Measurements from ENCODE around the gene AEN. TPM values are rescaled to one million over a fixed set of nuclear protein-coding genes. Genes with fewer than 3 reads are reported as not detected.
A peak's percentile ranks its signal among the peaks of the same experiment; 100 is the strongest.

The AEN gene
- total RNA-seq, 4 donors from 2014 or later: 16.1 to 19.2 (median 17.3) TPM

GRCh38 chr15:88655800-88656488 is 34.8 kb downstream of the AEN start:
- DNase-seq (no peak), ATAC-seq (no peak)
- in situ Hi-C loops (cut with MboI; ENCODE audit: low sequenced_read_pairs in 4 of 4): loop anchor here in 2 of 4 donors (25.0 kb wide), 1 partner anchor 181 kb away; no protein-coding TSS in a partner anchor
- H3K9me3 ChIP-seq: no peaks in the 10 kb centered on the region
- no peak overlapping the region for H3K27ac ChIP-seq
- H3K36me3 ChIP-seq: no peaks in the 10 kb centered on the region
- TF ChIP-seq CTCF (IDR thresholded peaks at IDR 0.05 in 4 of 5, conservative IDR thresholded peaks at IDR 0.05 in 1 of 5) (no peak), POLR2A (IDR thresholded peaks at IDR 0.05) (no peak)
- peaks cover 0 to 2% of the 10 kb centered on the region in 2 donors for H3K4me1 ChIP-seq
- no peak overlapping the region for H3K4me3 ChIP-seq
- no peaks in the 10 kb centered on the region for H3K27me3 ChIP-seq
- intact Hi-C loops (cut with DNase I; ENCODE audit: low total_unique reads): no loop called here

- H3K9me3 ChIP-seq: no peaks in the 10 kb centered on the region
- H3K27ac ChIP-seq: no peak overlapping the region
- no peaks in the 10 kb centered on the region for H3K27me3 ChIP-seq
- in situ Hi-C loops (cut with MboI; ENCODE audit: low sequenced_read_pairs in 4 of 4): loop anchor here in 2 of 4 donors (25.0 kb wide), 1 partner anchor 181 kb away; no protein-coding TSS in a partner anchor
- ATAC-seq (no peak), DNase-seq (no peak)
- TF ChIP-seq POLR2A (IDR thresholded peaks at IDR 0.05): no peak
- no peak for TF ChIP-seq CTCF (IDR thresholded peaks at IDR 0.05 in 4 of 5, conservative IDR thresholded peaks at IDR 0.05 in 1 of 5)
- no peaks in the 10 kb centered on the region for H3K36me3 ChIP-seq
- H3K4me1 ChIP-seq: peaks cover 0 to 2% of the 10 kb centered on the region in 2 donors
- intact Hi-C loops (cut with DNase I; ENCODE audit: low total_unique reads): loop anchor here (1.0 kb wide), 1 partner anchor 178 kb away; no protein-coding TSS in a partner anchor
- H3K4me3 ChIP-seq: no peak overlapping the region
Observed at GRCh38 chr15:88656760-88657221, 35.7 kb downstream of the AEN start.

- no peaks in the 10 kb centered on the region for H3K27me3 ChIP-seq
- no peaks in the 10 kb centered on the region for H3K36me3 ChIP-seq
- peaks cover 0 to 2% of the 10 kb centered on the region in 2 donors for H3K4me1 ChIP-seq
- intact Hi-C loops (cut with DNase I; ENCODE audit: low total_unique reads): loop anchor here (1.0 kb wide), 1 partner anchor 177 kb away; no protein-coding TSS in a partner anchor
- no peak overlapping the region for H3K27ac ChIP-seq
- no peak overlapping the region for H3K4me3 ChIP-seq
- ATAC-seq: no peak
- no peak for DNase-seq
- in situ Hi-C loops (cut with MboI; ENCODE audit: low sequenced_read_pairs in 4 of 4): loop anchor here in 2 of 4 donors (25.0 kb wide), 1 partner anchor 180 kb away; no protein-coding TSS in a partner anchor
- H3K9me3 ChIP-seq: no peaks in the 10 kb centered on the region
- TF ChIP-seq POLR2A (IDR thresholded peaks at IDR 0.05) (no peak), CTCF (IDR thresholded peaks at IDR 0.05 in 4 of 5, conservative IDR thresholded peaks at IDR 0.05 in 1 of 5) (peak; percentile 20 to 70 (median 54))
Observed at GRCh38 chr15:88657326-88658069, 36.4 kb downstream of the AEN start.

- intact Hi-C loops (cut with DNase I; ENCODE audit: low total_unique reads): no loop called here
- in situ Hi-C loops (cut with MboI; ENCODE audit: low sequenced_read_pairs in 4 of 4): loop anchor here in 2 of 4 donors (25.0 kb wide), 1 partner anchor 179 kb away; no protein-coding TSS in a partner anchor
- no peaks in the 10 kb centered on the region for H3K27me3 ChIP-seq
- no peak for DNase-seq
- no peaks in the 10 kb centered on the region for H3K9me3 ChIP-seq
- no peak overlapping the region for H3K27ac ChIP-seq
- no peaks in the 10 kb centered on the region for H3K36me3 ChIP-seq
- no peak overlapping the region for H3K4me3 ChIP-seq
- peak in 1 of 2 donors; percentile 33 for ATAC-seq
- TF ChIP-seq POLR2A (IDR thresholded peaks at IDR 0.05): no peak
- TF ChIP-seq CTCF (IDR thresholded peaks at IDR 0.05 in 4 of 5, conservative IDR thresholded peaks at IDR 0.05 in 1 of 5): no peak
- peaks cover 0 to 2% of the 10 kb centered on the region in 2 donors for H3K4me1 ChIP-seq
Observed at GRCh38 chr15:88658070-88658965, 37.2 kb downstream of the AEN start.

Data from gastrocnemius medialis (tissue), 4 donors.